ENCODE data around the gene TIAM1.

TIAM1 gene

GRCh38 chr21:31351438-31351837, 7.4 kb upstream of the TIAM1 start:
- H3K4ac ChIP-seq (ENCODE audit: low read length), result no peak overlapping the region
- H3K79me1 ChIP-seq (ENCODE audit: low read depth, low read length), result no peaks in the 10 kb centered on the region
- H2BK12ac ChIP-seq (ENCODE audit: low read length), result no peak overlapping the region
- no peak overlapping the region for H2AK5ac ChIP-seq (ENCODE audit: low read depth, low read length)
- no peak overlapping the region for H4K91ac ChIP-seq (ENCODE audit: low read depth, low read length, poor library complexity)
- no peak overlapping the region for H4K8ac ChIP-seq (ENCODE audit: low read depth, low read length)
- no peak overlapping the region for H3K23ac ChIP-seq (ENCODE audit: low read depth, low read length, poor library complexity)
- H3K27ac ChIP-seq (replicated peaks; ENCODE audit: low read length), result no peak overlapping the region
- H2BK5ac ChIP-seq (ENCODE audit: low read length), result no peak overlapping the region
- no peak overlapping the region for H3K9ac ChIP-seq (ENCODE audit: low read depth, low read length, poor library complexity)
- H3K27me3 ChIP-seq (ENCODE audit: control insufficient read depth in 3 of 3, insufficient read depth in 3 of 3, low read depth in 1 of 3, low read length in 3 of 3), result no peaks in the 10 kb centered on the region
- no peak for DNase-seq (ENCODE audit: low spot score)
- no CpG with 5 or more reads among the region's 5 CpGs for WGBS, 2 donors (ENCODE audit: extremely low coverage in 2 of 2, insufficient read length in 2 of 2, insufficient replicate concordance in 1 of 2)
- H3K36me3 ChIP-seq (replicated peaks in 1 of 2; ENCODE audit: control insufficient read depth in 2 of 2, insufficient read depth in 2 of 2, low read length in 2 of 2), result no peaks in the 10 kb centered on the region
- H3K4me1 ChIP-seq (ENCODE audit: control insufficient read depth in 2 of 2, insufficient read depth in 1 of 2, low read depth in 1 of 2, low read length in 2 of 2), result peaks cover 0 to 4% of the 10 kb centered on the region in 2 donors
- H3K4me2 ChIP-seq (ENCODE audit: insufficient read depth, low read length, poor library complexity, severe bottlenecking), result no peak overlapping the region
- no peak overlapping the region for H2BK120ac ChIP-seq (ENCODE audit: low read depth, low read length)
- H2BK15ac ChIP-seq (ENCODE audit: low read length), result no peak overlapping the region
- no peak overlapping the region for H3K4me3 ChIP-seq (ENCODE audit: low read length in 2 of 2)
- no peak overlapping the region for H3K18ac ChIP-seq (ENCODE audit: low read length)
- H3K14ac ChIP-seq (ENCODE audit: low read length), result no peak overlapping the region
- peaks cover 0 to 3% of the 10 kb centered on the region in 2 donors for H3K9me3 ChIP-seq (replicated peaks in 1 of 2; ENCODE audit: control insufficient read depth in 2 of 2, insufficient read depth in 1 of 2, low read depth in 1 of 2, low read length in 2 of 2)
- H2AFZ ChIP-seq (ENCODE audit: low read length), result no peak overlapping the region

GRCh38 chr21:31349208-31349607, 5.1 kb upstream of the TIAM1 start:
- Histone ChIP-seq H3K4me2 (ENCODE audit: insufficient read depth, low read length, poor library complexity, severe bottlenecking) (no peak overlapping the region), H3K18ac (ENCODE audit: low read length) (no peak overlapping the region), H3K4me1 (ENCODE audit: control insufficient read depth in 2 of 2, insufficient read depth in 1 of 2, low read depth in 1 of 2, low read length in 2 of 2) (peaks cover 0 to 6% of the 10 kb centered on the region in 2 donors), H2AFZ (ENCODE audit: low read length) (no peak overlapping the region), H3K23ac (ENCODE audit: low read depth, low read length, poor library complexity) (no peak overlapping the region), H3K14ac (ENCODE audit: low read length) (no peak overlapping the region), H3K27ac (replicated peaks; ENCODE audit: low read length) (no peak overlapping the region), H3K9ac (ENCODE audit: low read depth, low read length, poor library complexity) (no peak overlapping the region), H4K91ac (ENCODE audit: low read depth, low read length, poor library complexity) (no peak overlapping the region), H3K79me1 (ENCODE audit: low read depth, low read length) (no peaks in the 10 kb centered on the region), H2AK5ac (ENCODE audit: low read depth, low read length) (no peak overlapping the region), H3K9me3 (replicated peaks in 1 of 2; ENCODE audit: control insufficient read depth in 2 of 2, insufficient read depth in 1 of 2, low read depth in 1 of 2, low read length in 2 of 2) (peaks cover 0 to 3% of the 10 kb centered on the region in 2 donors), H4K8ac (ENCODE audit: low read depth, low read length) (no peak overlapping the region), H3K4me3 (ENCODE audit: low read length in 2 of 2) (no peak overlapping the region), H3K27me3 (ENCODE audit: control insufficient read depth in 3 of 3, insufficient read depth in 3 of 3, low read depth in 1 of 3, low read length in 3 of 3) (no peaks in the 10 kb centered on the region), H2BK120ac (ENCODE audit: low read depth, low read length) (no peak overlapping the region), H2BK5ac (ENCODE audit: low read length) (no peak overlapping the region), H2BK12ac (ENCODE audit: low read length) (no peak overlapping the region), H3K36me3 (replicated peaks in 1 of 2; ENCODE audit: control insufficient read depth in 2 of 2, insufficient read depth in 2 of 2, low read length in 2 of 2) (no peaks in the 10 kb centered on the region), H2BK15ac (ENCODE audit: low read length) (no peak overlapping the region), H3K4ac (ENCODE audit: low read length) (no peak overlapping the region)
- no CpG with 5 or more reads among the region's 4 CpGs for WGBS, 2 donors (ENCODE audit: extremely low coverage in 2 of 2, insufficient read length in 2 of 2, insufficient replicate concordance in 1 of 2)
- DNase-seq (ENCODE audit: low spot score), result no peak

GRCh38 chr21:31348188-31348587, 4.1 kb upstream of the TIAM1 start:
- WGBS, 2 donors (ENCODE audit: extremely low coverage in 2 of 2, insufficient read length in 2 of 2, insufficient replicate concordance in 1 of 2), result no CpG with 5 or more reads among the region's 7 CpGs
- Histone ChIP-seq H2BK5ac (ENCODE audit: low read length) (no peak overlapping the region), H3K4me3 (ENCODE audit: low read length in 2 of 2) (no peak overlapping the region), H2BK15ac (ENCODE audit: low read length) (no peak overlapping the region), H3K36me3 (replicated peaks in 1 of 2; ENCODE audit: control insufficient read depth in 2 of 2, insufficient read depth in 2 of 2, low read length in 2 of 2) (no peaks in the 10 kb centered on the region), H3K14ac (ENCODE audit: low read length) (no peak overlapping the region), H3K79me1 (ENCODE audit: low read depth, low read length) (no peaks in the 10 kb centered on the region), H4K8ac (ENCODE audit: low read depth, low read length) (no peak overlapping the region), H2AFZ (ENCODE audit: low read length) (no peak overlapping the region), H3K9me3 (replicated peaks in 1 of 2; ENCODE audit: control insufficient read depth in 2 of 2, insufficient read depth in 1 of 2, low read depth in 1 of 2, low read length in 2 of 2) (peaks cover 0 to 3% of the 10 kb centered on the region in 2 donors), H2BK12ac (ENCODE audit: low read length) (no peak overlapping the region), H2BK120ac (ENCODE audit: low read depth, low read length) (no peak overlapping the region), H3K4me2 (ENCODE audit: insufficient read depth, low read length, poor library complexity, severe bottlenecking) (no peak overlapping the region), H3K27ac (replicated peaks; ENCODE audit: low read length) (no peak overlapping the region), H4K91ac (ENCODE audit: low read depth, low read length, poor library complexity) (no peak overlapping the region), H3K4ac (ENCODE audit: low read length) (no peak overlapping the region), H2AK5ac (ENCODE audit: low read depth, low read length) (no peak overlapping the region), H3K18ac (ENCODE audit: low read length) (no peak overlapping the region), H3K27me3 (ENCODE audit: control insufficient read depth in 3 of 3, insufficient read depth in 3 of 3, low read depth in 1 of 3, low read length in 3 of 3) (no peaks in the 10 kb centered on the region), H3K9ac (ENCODE audit: low read depth, low read length, poor library complexity) (no peak overlapping the region), H3K23ac (ENCODE audit: low read depth, low read length, poor library complexity) (no peak overlapping the region), H3K4me1 (ENCODE audit: control insufficient read depth in 2 of 2, insufficient read depth in 1 of 2, low read depth in 1 of 2, low read length in 2 of 2) (peaks cover 0 to 14% of the 10 kb centered on the region in 2 donors)
- no peak for DNase-seq (ENCODE audit: low spot score)

GRCh38 chr21:31347435-31348032, 3.5 kb upstream of the TIAM1 start:
- H3K79me1 ChIP-seq (ENCODE audit: low read depth, low read length), result no peaks in the 10 kb centered on the region
- H2BK120ac ChIP-seq (ENCODE audit: low read depth, low read length), result no peak overlapping the region
- H2BK12ac ChIP-seq (ENCODE audit: low read length), result no peak overlapping the region
- peaks cover 0 to 3% of the 10 kb centered on the region in 2 donors for H3K9me3 ChIP-seq (replicated peaks in 1 of 2; ENCODE audit: control insufficient read depth in 2 of 2, insufficient read depth in 1 of 2, low read depth in 1 of 2, low read length in 2 of 2)
- no CpG with 5 or more reads among the region's 15 CpGs for WGBS, 2 donors (ENCODE audit: extremely low coverage in 2 of 2, insufficient read length in 2 of 2, insufficient replicate concordance in 1 of 2)
- no peak overlapping the region for H3K4me2 ChIP-seq (ENCODE audit: insufficient read depth, low read length, poor library complexity, severe bottlenecking)
- no peak overlapping the region for H4K91ac ChIP-seq (ENCODE audit: low read depth, low read length, poor library complexity)
- peaks cover 0 to 18% of the 10 kb centered on the region in 2 donors for H3K4me1 ChIP-seq (ENCODE audit: control insufficient read depth in 2 of 2, insufficient read depth in 1 of 2, low read depth in 1 of 2, low read length in 2 of 2)
- H2BK5ac ChIP-seq (ENCODE audit: low read length), result no peak overlapping the region
- H3K27ac ChIP-seq (replicated peaks; ENCODE audit: low read length), result no peak overlapping the region
- H3K4ac ChIP-seq (ENCODE audit: low read length), result no peak overlapping the region
- no peak overlapping the region for H4K8ac ChIP-seq (ENCODE audit: low read depth, low read length)
- H3K36me3 ChIP-seq (replicated peaks in 1 of 2; ENCODE audit: control insufficient read depth in 2 of 2, insufficient read depth in 2 of 2, low read length in 2 of 2), result no peaks in the 10 kb centered on the region
- H2AFZ ChIP-seq (ENCODE audit: low read length), result no peak overlapping the region
- H3K9ac ChIP-seq (ENCODE audit: low read depth, low read length, poor library complexity), result no peak overlapping the region
- H3K14ac ChIP-seq (ENCODE audit: low read length), result no peak overlapping the region
- H3K4me3 ChIP-seq (ENCODE audit: low read length in 2 of 2), result no peak overlapping the region
- no peak overlapping the region for H2BK15ac ChIP-seq (ENCODE audit: low read length)
- no peak overlapping the region for H2AK5ac ChIP-seq (ENCODE audit: low read depth, low read length)
- H3K18ac ChIP-seq (ENCODE audit: low read length), result no peak overlapping the region
- no peak for DNase-seq (ENCODE audit: low spot score)
- no peak overlapping the region for H3K23ac ChIP-seq (ENCODE audit: low read depth, low read length, poor library complexity)
- H3K27me3 ChIP-seq (ENCODE audit: control insufficient read depth in 3 of 3, insufficient read depth in 3 of 3, low read depth in 1 of 3, low read length in 3 of 3), result no peaks in the 10 kb centered on the region
